ACC112 (cell line): Measurements from ENCODE around the gene STK11.
A peak's percentile ranks its signal among the peaks of the same experiment; 100 is the strongest.

Experiments used
- H2AFZ ChIP-seq: fragments of 200-600 bp; sonication (generic); one replicate; pipeline ENCODE4 v1.6.0; 2017; ENCODE audit warnings: antibody characterized with exemption, low read length; ENCODE audit not compliant: unreplicated experiment
- H3K27ac ChIP-seq: fragments of 200-600 bp; sonication (generic); 2 replicates; pipeline ENCODE4 v1.5.1; 2014; ENCODE audit warnings: low read depth, mild to moderate bottlenecking, antibody characterized with exemption, low read length, moderate library complexity
- H3K27me3 ChIP-seq: fragments of 200-600 bp; sonication (generic); 2 replicates; pipeline ENCODE4 v1.6.1; 2014; ENCODE audit warnings: mild to moderate bottlenecking, antibody characterized with exemption, low read length, moderate library complexity, mixed read lengths; ENCODE audit not compliant: insufficient read depth
- H3K36me3 ChIP-seq: fragments of 200-600 bp; sonication (generic); 2 replicates; pipeline ENCODE4 v1.6.1; 2016; ENCODE audit warnings: mild to moderate bottlenecking, antibody characterized with exemption, low read length, moderate library complexity, mixed read lengths; ENCODE audit not compliant: insufficient read depth
- H3K4me1 ChIP-seq: fragments of 200-600 bp; sonication (generic); one replicate; pipeline ENCODE4 v1.6.1; 2016; ENCODE audit warnings: low read length, mixed read lengths; ENCODE audit not compliant: insufficient read depth, unreplicated experiment, control insufficient read depth
- H3K4me3 ChIP-seq: fragments of 200-600 bp; sonication (generic); 2 replicates; pipeline ENCODE4 v1.5.1; 2014; ENCODE audit warnings: mild to moderate bottlenecking, low read depth, low read length
- H3K79me2 ChIP-seq: fragments of 200-600 bp; sonication (generic); one replicate; pipeline ENCODE4 v1.6.0; 2016; ENCODE audit warnings: low read length; ENCODE audit not compliant: control insufficient read depth, unreplicated experiment, insufficient read depth

STK11 gene

GRCh38 chr19:1249990-1250436, 44.4 kb downstream of the STK11 start:
- H3K27ac ChIP-seq = peak overlapping the region; percentile 98
- H3K4me3 ChIP-seq = peak overlapping the region; percentile 96
- H3K4me1 ChIP-seq = peaks cover 23% of the 10 kb centered on the region
- H2AFZ ChIP-seq = no peak overlapping the region
- peaks cover 38% of the 10 kb centered on the region for H3K79me2 ChIP-seq
- peaks cover 25% of the 10 kb centered on the region; the same call in 1 of the 2 replicates for H3K36me3 ChIP-seq
- H3K27me3 ChIP-seq = no peaks in the 10 kb centered on the region

- Histone ChIP-seq H3K79me2 (peaks cover 44% of the 10 kb centered on the region), H3K4me1 (peaks cover 24% of the 10 kb centered on the region), H3K36me3 (peaks cover 31% of the 10 kb centered on the region; the same call in 1 of the 2 replicates), H3K27me3 (no peaks in the 10 kb centered on the region), H3K4me3 (peak overlapping the region; percentile 96), H3K27ac (peak overlapping the region; percentile 98), H2AFZ (no peak overlapping the region)
Observed at GRCh38 chr19:1250437-1251260, 45.1 kb downstream of the STK11 start.

- Histone ChIP-seq H3K36me3 (peaks cover 33% of the 10 kb centered on the region; the same call in 1 of the 2 replicates), H3K4me3 (peak overlapping the region; percentile 96), H3K27ac (peak overlapping the region; percentile 98), H3K27me3 (no peaks in the 10 kb centered on the region), H2AFZ (no peak overlapping the region), H3K79me2 (peaks cover 45% of the 10 kb centered on the region), H3K4me1 (peaks cover 32% of the 10 kb centered on the region)
Observed at GRCh38 chr19:1251330-1252220, 46.0 kb downstream of the STK11 start.

GRCh38 chr19:1252221-1252820, 46.7 kb downstream of the STK11 start:
- Histone ChIP-seq H3K4me3 (peak overlapping the region; percentile 96), H2AFZ (no peak overlapping the region), H3K27me3 (no peaks in the 10 kb centered on the region), H3K79me2 (peaks cover 51% of the 10 kb centered on the region), H3K4me1 (peaks cover 37% of the 10 kb centered on the region), H3K36me3 (peaks cover 33% of the 10 kb centered on the region; the same call in 1 of the 2 replicates), H3K27ac (peak overlapping the region; percentile 98)

- peak overlapping the region; percentile 98 for H3K27ac ChIP-seq
- peaks cover 33% of the 10 kb centered on the region; the same call in 1 of the 2 replicates for H3K36me3 ChIP-seq
- H3K4me3 ChIP-seq = peak overlapping the region; percentile 96
- no peaks in the 10 kb centered on the region for H3K27me3 ChIP-seq
- peaks cover 51% of the 10 kb centered on the region for H3K79me2 ChIP-seq
- H2AFZ ChIP-seq = no peak overlapping the region
- peaks cover 41% of the 10 kb centered on the region for H3K4me1 ChIP-seq
Observed at GRCh38 chr19:1252821-1253513, 47.4 kb downstream of the STK11 start.

GRCh38 chr19:1253514-1254080, 48.0 kb downstream of the STK11 start:
- Histone ChIP-seq H3K4me3 (peak overlapping the region; percentile 76), H3K27ac (peak overlapping the region; percentile 98), H3K79me2 (peaks cover 51% of the 10 kb centered on the region), H2AFZ (no peak overlapping the region), H3K4me1 (peaks cover 47% of the 10 kb centered on the region), H3K36me3 (peaks cover 33% of the 10 kb centered on the region; the same call in 1 of the 2 replicates), H3K27me3 (no peaks in the 10 kb centered on the region)

GRCh38 chr19:1254081-1254527, 48.5 kb downstream of the STK11 start:
- H3K79me2 ChIP-seq = peaks cover 51% of the 10 kb centered on the region
- H3K4me1 ChIP-seq = peaks cover 49% of the 10 kb centered on the region

GRCh38 chr19:1254530-1255185, 49.1 kb downstream of the STK11 start:
- Histone ChIP-seq H3K27me3 (no peaks in the 10 kb centered on the region), H3K36me3 (peaks cover 33% of the 10 kb centered on the region; the same call in 1 of the 2 replicates), H3K79me2 (peaks cover 50% of the 10 kb centered on the region), H3K27ac (peak overlapping the region; percentile 98), H3K4me3 (peak overlapping the region; percentile 60), H3K4me1 (peaks cover 55% of the 10 kb centered on the region), H2AFZ (no peak overlapping the region)

More at GRCh38 chr19:1254081-1254527, 48.5 kb downstream of the STK11 start:
- H2AFZ ChIP-seq = no peak overlapping the region
- H3K27ac ChIP-seq = peak overlapping the region; percentile 98
- no peaks in the 10 kb centered on the region for H3K27me3 ChIP-seq
- peak overlapping the region; percentile 76 for H3K4me3 ChIP-seq
- H3K36me3 ChIP-seq = peaks cover 33% of the 10 kb centered on the region; the same call in 1 of the 2 replicates
